HG03460 (cell line): ENCODE data around the gene PLEKHJ1.
A peak's percentile ranks its signal among the peaks of the same experiment; 100 is the strongest.

Experiments
- ATAC-seq: cut with Tn5 transposase; IDR thresholded peaks from one replicate; pipeline ENCODE4 v1.9.1; 2021; ENCODE audit not compliant: unreplicated experiment

PLEKHJ1 gene

GRCh38 chr19:2237051-2237868, 1.1 kb upstream of the PLEKHJ1 start:
- ATAC-seq: no peak

GRCh38 chr19:2236064-2236313, 140 bp downstream of the PLEKHJ1 start:
- ATAC-seq: peak; percentile 18

GRCh38 chr19:2235381-2236063, 607 bp downstream of the PLEKHJ1 start:
- peak; percentile 18 for ATAC-seq

DNA sequence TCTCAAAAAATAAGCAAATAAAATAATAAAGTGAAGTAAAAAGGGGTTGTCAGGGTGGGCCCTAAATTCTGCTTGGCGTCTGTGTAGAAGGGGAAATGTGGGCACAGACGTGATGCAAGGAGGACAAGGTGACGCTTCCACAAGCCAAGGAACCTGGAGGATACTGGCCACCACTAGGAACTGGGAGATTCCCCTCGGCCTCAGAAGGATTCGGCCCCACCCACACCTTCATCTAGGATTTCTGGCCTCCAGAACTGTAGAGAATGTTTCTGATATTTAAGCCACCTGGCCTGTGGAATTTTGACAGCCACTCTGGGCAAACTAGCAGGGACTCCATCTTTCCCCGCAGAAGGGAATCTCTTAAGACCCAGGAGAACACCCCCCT, 1.1 kb downstream of the PLEKHJ1 start:
- no peak for ATAC-seq

DNA sequence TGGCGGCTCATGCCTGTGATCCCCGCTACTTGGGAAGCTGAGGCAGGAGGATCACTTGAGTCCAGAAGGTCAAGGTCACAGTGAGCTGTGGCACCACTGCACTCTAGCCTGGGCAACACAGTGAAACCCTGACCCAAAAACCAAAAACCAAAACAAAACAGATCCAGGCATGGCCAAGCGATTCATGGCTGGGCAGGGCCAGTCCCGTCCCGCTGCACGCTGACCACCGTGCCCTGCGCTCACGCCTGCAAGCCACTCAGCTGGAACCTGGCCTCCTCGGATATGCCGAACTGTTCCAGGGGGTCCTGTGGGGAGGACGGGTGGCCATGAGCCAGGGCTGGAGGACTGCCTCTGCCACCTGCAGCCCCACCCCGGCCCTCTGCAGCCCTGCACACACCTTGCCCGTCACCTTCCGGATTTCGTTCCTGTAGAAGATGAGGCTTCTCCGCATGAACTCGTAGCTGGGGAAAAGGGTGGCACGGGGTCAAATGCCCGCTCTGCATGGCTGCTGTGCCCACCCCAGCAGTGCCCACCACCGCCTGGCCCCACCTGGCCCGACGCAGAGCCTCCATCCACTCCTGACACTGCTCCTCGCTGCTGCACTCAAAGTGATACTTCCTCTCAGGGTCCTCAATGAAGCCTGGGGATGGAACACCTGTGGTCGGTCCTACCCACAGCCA, 2.4 kb downstream of the PLEKHJ1 start:
- ATAC-seq: no peak

DNA sequence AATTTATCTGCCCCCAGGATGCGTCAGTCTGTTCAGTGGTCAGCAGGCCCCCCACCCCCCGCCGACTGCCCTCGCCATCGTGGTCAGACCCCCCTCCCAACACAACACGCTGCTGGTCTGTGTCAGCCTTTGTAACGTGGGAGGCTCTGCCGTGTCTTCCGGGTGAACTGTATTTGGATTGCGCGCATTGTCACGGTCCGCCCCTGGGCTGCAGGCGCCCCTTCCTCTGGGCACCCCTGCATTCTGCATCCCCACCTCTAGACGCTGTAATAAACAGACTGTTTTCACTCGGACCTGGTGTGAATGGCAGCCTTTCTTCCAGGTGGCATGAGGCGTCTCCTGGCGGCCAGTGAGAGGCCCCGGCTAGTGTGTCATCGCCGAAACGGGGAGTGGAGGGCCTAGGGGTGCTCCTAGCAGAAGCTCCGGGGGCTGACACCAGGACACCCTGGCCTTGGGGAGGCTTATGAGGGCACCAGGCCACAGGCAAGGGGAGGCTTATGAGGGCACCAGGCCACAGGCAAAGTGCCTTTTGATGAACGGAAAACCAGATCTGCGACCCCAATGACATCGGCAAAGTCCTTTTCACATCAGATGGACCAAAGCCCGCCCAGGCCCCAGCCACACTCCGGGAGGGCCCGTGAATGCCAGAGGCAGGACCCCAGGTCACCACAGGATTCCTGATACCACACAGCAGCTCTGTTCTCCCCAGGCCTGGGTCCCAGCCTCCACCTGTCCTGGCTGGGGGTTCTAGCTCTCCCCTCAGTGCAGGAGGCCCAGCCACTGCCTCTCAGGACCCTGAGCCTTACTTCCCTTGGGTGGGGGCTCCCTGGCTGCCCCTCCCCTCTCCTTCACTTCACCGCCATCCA, 3.6 kb downstream of the PLEKHJ1 start:
- no peak for ATAC-seq

- ATAC-seq: no peak
These were observed 4.4 kb downstream of the PLEKHJ1 start for GRCh38 chr19:2231621-2232221.

- ATAC-seq: no peak
These were observed 5.2 kb downstream of the PLEKHJ1 start for GRCh38 chr19:2230807-2231533.

GRCh38 chr19:2230033-2230531, 6.0 kb downstream of the PLEKHJ1 start:
- no peak for ATAC-seq

DNA sequence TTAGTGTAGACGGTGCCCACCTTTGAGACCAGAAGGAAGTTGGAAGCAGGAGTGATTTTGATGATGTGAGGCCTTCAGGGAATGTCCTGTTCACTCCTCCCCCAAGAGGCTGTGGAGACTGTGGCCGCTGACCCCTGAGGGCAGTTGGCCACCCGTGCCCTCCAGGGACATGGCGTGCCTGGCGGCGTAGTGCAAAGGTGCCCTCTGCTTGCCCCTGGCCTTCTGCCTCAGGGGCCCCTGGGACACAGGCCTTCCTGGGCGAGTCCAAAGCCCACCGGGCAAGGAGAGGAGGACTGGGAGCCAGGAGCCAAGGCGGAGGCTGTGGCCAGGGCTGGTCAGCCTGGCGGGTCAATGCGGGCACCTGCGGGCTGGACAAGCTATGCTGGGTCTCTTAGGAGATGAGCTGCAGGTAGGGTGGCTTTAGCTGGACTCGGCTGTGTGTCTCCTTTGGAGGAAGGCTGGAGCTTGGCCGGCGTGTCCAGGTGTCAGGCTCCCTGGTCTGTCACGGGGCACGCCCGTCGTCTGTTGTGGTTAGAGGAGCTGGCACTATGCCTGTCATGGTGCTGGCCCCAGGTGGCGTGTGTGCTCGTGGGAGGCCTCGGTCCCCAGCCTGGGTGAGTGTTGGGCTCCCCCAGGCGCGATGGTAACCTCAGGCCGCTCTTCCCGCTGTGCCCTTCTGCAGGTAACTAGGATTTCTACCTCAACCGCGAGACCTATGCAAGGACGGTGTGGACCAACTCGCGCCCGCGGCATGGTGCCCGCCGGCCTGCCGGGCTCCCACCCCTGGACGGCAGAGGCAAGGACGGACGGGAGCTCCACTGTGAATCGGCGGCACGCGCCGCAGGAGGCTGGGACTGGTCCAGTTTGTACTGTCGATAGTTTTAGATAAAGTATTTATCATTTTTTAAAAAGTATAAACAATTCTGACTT, 6.8 kb downstream of the PLEKHJ1 start:
- no peak for ATAC-seq

DNA sequence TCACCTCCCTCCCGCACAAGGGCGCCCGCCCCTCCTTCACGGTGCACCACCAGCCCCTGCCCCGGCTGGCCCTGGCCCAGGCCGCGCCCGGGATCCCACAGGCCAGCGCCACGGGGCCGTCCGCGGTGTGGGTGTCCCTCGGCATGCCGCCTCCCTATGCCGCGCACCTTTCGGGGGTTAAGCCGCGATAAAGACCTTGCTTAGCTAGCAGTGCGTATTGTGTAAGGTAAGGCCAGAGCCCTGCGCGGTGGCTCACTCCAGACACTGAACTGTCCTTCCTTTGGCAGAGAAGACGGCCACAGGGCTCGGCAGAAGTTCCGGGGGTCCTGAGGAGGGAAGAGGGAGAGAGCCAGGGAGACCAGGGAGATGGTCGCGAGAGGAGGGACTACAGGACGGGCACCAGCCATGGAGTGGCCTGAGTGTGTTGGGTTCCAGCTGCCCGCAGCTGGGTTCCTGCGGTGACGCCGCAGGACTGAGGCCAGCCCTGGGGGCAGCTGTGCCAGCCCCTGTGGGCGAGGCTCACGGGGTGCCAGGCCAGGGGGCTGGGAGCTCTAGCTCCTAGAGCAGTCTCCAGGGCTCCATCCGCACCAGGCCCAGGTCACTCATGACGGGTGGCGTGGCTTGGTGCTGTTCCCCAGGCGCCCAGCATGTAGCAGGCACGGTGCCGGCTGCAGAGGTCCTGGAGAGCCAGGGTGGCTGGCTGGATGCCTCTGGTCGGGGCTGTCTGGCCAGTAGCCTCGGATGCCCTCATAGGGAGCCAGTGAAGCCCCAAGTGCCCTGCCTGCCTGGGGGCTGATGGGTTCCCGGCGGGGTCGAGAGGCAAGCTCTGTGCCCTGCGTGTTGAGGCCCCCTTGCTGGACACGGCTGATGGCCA, 7.7 kb downstream of the PLEKHJ1 start:
- ATAC-seq: no peak

DNA sequence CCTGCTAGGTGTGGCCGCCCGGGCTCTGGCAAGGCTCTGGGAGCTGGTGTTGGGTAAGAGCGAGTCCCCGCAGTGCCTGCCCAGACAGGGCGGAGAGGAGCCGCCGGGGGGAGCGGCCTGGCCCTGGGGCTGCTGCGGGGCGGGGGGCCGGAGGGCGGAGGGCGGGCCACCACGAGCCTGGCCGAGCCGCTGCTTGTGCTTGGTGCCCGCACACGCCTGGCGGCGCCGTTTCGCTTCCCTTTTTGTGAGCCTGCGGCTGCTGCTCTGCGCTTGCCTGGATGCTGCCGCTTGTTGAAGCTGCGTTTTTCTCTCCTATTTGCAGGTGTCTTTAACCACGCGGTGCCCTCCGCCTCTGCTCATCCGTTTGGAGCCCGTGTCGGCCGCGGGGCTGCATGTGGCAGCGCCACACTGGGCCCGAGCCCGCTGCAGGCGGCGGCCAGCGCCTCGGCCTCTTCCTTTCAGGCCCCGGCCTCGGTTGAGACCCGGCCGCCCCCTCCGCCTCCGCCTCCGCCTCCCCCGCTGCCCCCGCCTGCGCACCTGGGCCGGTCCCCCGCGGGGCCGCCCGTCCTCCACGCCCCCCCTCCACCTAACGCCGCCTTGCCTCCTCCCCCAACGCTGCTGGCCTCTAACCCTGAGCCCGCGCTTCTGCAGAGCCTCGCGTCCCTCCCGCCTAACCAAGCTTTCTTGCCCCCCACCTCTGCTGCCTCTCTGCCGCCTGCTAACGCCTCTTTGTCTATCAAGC, 8.5 kb downstream of the PLEKHJ1 start:
- ATAC-seq: no peak

GRCh38 chr19:2226840-2227360, 9.2 kb downstream of the PLEKHJ1 start:
- ATAC-seq: no peak

DNA sequence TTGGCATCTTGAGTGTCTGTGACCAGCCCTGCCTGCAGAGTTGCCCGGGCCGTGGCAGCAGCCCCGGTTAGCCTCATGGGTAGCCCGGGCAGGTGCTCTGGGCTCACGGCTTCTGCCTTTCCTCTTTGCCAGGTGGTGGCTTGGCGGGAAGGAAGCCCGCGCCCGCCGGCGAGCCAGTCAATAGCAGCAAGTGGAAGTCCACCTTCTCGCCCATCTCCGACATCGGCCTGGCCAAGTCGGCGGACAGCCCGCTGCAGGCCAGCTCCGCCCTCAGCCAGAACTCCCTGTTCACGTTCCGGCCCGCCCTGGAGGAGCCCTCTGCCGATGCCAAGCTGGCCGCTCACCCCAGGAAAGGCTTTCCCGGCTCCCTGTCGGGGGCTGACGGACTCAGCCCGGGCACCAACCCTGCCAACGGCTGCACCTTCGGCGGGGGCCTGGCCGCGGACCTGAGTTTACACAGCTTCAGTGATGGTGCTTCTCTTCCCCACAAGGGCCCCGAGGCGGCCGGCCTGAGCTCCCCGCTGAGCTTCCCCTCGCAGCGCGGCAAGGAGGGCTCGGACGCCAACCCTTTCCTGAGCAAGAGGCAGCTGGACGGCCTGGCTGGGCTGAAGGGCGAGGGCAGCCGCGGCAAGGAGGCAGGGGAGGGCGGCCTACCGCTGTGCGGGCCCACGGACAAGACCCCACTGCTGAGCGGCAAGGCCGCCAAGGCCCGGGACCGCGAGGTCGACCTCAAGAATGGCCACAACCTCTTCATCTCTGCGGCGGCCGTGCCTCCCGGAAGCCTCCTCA, 9.9 kb downstream of the PLEKHJ1 start:
- no peak for ATAC-seq

DNA sequence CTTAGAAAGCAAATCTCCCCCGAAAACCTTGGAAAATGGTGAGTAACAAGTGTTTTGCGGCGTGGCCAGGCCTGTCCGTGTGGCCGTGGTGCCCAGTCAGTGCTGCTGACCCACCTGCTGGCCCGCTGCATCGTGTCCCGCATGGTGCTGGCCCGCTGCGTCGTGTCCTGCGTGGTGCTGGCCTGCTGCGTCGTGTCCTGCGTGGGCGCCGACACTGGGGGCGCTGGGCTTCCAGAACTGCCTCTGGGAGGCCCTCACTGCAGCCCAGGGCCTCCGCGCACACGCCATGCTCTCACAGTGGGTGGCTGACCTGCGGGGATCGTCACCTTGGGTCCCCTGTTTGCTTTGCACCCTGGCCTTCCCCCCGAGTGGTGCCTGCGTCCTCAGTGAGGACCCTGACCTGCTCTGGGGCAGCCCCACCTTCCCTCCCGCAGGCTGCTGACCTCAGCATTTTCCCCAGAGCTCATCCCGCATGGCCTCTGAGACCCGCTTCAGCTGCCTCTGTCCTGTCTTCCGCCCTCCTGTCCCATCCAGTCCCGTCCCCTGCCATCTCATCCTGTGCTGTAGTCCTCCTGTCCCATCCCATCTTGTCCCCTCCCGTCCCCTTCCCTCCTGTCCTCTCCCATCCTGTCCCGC, 10.6 kb downstream of the PLEKHJ1 start:
- ATAC-seq: no peak
